Left lung (tissue), 10 donors: ENCODE measurements around the gene OGG1. TPM values are rescaled to one million over a fixed set of nuclear protein-coding genes. Genes with fewer than 3 reads are reported as not detected.

Experiments
- ATAC-seq: fragments of 200-7000 bp; cut with Tn5 transposase; one replicate; pipeline ENCODE4 v1.9.1; 2020; ENCODE audit warnings: moderate library complexity
- DNase-seq, 4 donors: peaks; one replicate each; pipeline ENCODE4 v3.0.0-alpha.2; 2013 to 2020
- H3K27ac ChIP-seq, 2 donors: fragments of 200-600 bp; sonication (generic) in 1 of 2; one replicate each; pipeline versions ENCODE4 v1.5.0 to v1.8.0; 2020 to 2021
- H3K27me3 ChIP-seq, 2 donors: fragments of 200-600 bp; sonication (generic) in 1 of 2; one replicate each; pipeline versions ENCODE4 v1.5.0 to v1.8.0; 2020 to 2021
- H3K36me3 ChIP-seq, 2 donors: fragments of 200-600 bp; sonication (generic) in 1 of 2; one replicate each; pipeline versions ENCODE4 v1.5.0 to v1.8.0; 2020 to 2021
- H3K4me1 ChIP-seq, 2 donors: fragments of 200-600 bp; one replicate each; pipeline ENCODE4 v1.8.0; 2021
- H3K4me3 ChIP-seq, 2 donors: fragments of 200-600 bp; sonication (generic) in 1 of 2; one replicate each; pipeline versions ENCODE4 v1.5.0 to v1.8.0; 2020 to 2021; ENCODE audit warnings: mild to moderate bottlenecking in 1 of 2
- H3K9me3 ChIP-seq, 2 donors: fragments of 200-600 bp; sonication (generic) in 1 of 2; one replicate each; pipeline versions ENCODE4 v1.5.0 to v1.8.0; 2020 to 2021
- intact Hi-C, 2 donors: fragments of 100-400 bp; cut with DNase I; formaldehyde crosslinking; loops; one replicate each; pipeline versions ENCODE4 v1.11.2 to v1.14.2; 2022
- polyA plus RNA-seq, 6 donors: library from polyadenylated mRNA; unstranded; fragments of 120-200 nt; gene quantifications; one replicate each; pipeline ENCODE4 v1.2.1, GENCODE V29; 2013; ENCODE audit not compliant: insufficient read length in 6 of 6
- total RNA-seq, 2 donors: library from RNA; stranded (reverse); fragmentation: NEBNext Ultra II Directional; extraction: Animal tissue kit (Norgen Biotek cat#: 25700); gene quantifications; one replicate each; pipeline ENCODE4 v1.2.1, GENCODE V29; 2021
- TF ChIP-seq, protein P1 (sequence below), 2 donors: fragments of 200-600 bp; sonication (generic) in 1 of 2; IDR thresholded peaks; one replicate each; pipeline versions ENCODE4 v1.5.0 to v1.8.0; 2021; ENCODE audit warnings: antibody characterized with exemption in 2 of 2
- donor health status: DM: no; HTN: yes; CAD: no.
- donor health status: DM: no; HTN: no; CAD: no.

The OGG1 gene
- total and polyA plus RNA-seq, 8 donors: 19.9 to 73.1 (median 68.8) TPM

DNA sequence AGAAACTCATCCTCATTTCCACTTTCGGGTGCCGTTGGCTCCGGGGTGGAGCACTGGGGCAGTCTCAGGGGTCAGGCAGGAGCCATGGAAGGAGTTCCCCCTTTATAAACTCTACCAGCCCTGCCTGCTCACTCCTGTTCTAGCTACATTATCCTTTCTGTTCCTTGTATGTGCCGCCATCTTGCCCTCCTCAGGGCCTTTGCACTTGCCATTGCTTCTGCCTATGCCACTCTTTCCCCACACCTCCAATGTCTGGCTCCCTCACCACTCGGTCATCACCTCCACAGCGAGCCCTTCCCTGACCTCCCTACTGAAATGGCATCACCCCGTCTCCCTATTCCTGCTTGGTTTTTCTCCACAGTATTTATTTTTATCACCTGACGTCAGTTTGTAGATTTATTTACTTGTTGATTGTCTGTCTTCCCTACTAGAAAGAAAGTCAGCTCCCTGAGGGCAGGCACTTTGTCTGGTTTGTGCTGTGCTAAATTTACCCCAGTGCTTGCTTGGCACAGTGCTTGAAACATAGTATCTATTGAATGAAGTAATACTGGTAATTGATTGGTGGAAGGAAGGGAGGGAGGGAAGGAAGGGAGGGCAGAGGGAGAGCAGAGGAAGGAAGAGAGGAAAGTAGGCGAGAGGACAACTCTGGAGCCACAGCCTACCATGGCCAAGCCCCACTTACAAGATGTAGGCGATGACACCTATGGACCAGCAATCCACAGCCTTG lies 11.2 kb downstream of the OGG1 start:
- Histone ChIP-seq H3K4me3 (no peak overlapping the region), H3K27ac (no peak overlapping the region), H3K4me1 (no peaks in the 10 kb centered on the region), H3K9me3 (no peaks in the 10 kb centered on the region), H3K36me3 (peaks cover 0 to 78% of the 10 kb centered on the region in 2 donors), H3K27me3 (no peaks in the 10 kb centered on the region)
- ATAC-seq (no peak), DNase-seq (no peak)
- TF ChIP-seq, protein P1, sequence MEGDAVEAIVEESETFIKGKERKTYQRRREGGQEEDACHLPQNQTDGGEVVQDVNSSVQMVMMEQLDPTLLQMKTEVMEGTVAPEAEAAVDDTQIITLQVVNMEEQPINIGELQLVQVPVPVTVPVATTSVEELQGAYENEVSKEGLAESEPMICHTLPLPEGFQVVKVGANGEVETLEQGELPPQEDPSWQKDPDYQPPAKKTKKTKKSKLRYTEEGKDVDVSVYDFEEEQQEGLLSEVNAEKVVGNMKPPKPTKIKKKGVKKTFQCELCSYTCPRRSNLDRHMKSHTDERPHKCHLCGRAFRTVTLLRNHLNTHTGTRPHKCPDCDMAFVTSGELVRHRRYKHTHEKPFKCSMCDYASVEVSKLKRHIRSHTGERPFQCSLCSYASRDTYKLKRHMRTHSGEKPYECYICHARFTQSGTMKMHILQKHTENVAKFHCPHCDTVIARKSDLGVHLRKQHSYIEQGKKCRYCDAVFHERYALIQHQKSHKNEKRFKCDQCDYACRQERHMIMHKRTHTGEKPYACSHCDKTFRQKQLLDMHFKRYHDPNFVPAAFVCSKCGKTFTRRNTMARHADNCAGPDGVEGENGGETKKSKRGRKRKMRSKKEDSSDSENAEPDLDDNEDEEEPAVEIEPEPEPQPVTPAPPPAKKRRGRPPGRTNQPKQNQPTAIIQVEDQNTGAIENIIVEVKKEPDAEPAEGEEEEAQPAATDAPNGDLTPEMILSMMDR (IDR thresholded peaks at IDR 0.05): no peak
- intact Hi-C loops: no loop called here

DNA sequence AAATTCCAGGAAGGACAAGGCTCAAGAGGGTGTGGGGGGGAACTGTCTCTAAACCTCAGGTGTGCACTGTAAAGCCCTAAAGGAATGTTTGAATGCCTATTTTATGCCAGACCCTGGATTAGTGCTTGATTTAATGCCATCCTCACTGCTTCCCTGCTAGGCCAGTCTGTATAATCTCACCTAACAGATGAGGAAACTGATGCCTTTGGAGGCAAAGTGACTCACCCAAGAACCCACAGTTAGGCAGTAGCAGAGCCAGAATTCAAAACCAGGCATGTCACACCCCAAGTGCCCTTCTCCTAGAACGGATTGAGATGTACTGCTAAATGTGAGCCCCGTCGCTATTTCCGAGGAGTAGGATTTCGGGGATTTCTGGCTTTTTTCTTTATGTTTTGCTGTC lies 12.2 kb downstream of the OGG1 start:
- Histone ChIP-seq H3K27ac (no peak overlapping the region), H3K4me3 (no peak overlapping the region), H3K27me3 (no peaks in the 10 kb centered on the region), H3K36me3 (peaks cover 0 to 76% of the 10 kb centered on the region in 2 donors), H3K4me1 (peaks cover 0 to 6% of the 10 kb centered on the region in 2 donors), H3K9me3 (no peaks in the 10 kb centered on the region)
- intact Hi-C loops: no loop called here
- TF ChIP-seq, protein P1 (IDR thresholded peaks at IDR 0.05): no peak
- no peak for ATAC-seq
- no peak for DNase-seq

DNA sequence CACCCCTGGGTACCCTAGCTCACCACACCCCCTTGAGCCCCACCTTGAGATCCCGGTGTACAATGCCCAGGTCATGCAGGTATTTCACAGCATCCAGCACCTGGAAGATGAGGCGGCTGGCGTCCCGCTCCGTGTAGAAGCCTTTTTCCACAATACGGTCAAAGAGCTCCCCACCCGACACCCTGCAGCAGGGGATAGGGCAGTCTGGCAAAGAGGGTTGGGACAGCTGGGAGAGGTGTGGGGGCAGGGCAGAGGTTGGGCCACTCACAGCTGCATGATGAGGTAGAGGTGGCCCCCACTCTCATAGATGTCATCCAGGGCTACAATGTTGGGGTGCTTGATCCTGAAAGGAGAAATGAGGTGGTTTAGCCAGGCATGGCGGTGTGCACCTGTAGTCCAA lies 13.1 kb downstream of the OGG1 start:
- TF ChIP-seq, protein P1 (IDR thresholded peaks at IDR 0.05): no peak
- Histone ChIP-seq H3K4me3 (no peak overlapping the region), H3K4me1 (peaks cover 0 to 16% of the 10 kb centered on the region in 2 donors), H3K27me3 (no peaks in the 10 kb centered on the region), H3K9me3 (no peaks in the 10 kb centered on the region), H3K27ac (no peak overlapping the region), H3K36me3 (peaks cover 0 to 66% of the 10 kb centered on the region in 2 donors)
- no peak for DNase-seq
- intact Hi-C loops: no loop called here
- ATAC-seq: no peak

DNA sequence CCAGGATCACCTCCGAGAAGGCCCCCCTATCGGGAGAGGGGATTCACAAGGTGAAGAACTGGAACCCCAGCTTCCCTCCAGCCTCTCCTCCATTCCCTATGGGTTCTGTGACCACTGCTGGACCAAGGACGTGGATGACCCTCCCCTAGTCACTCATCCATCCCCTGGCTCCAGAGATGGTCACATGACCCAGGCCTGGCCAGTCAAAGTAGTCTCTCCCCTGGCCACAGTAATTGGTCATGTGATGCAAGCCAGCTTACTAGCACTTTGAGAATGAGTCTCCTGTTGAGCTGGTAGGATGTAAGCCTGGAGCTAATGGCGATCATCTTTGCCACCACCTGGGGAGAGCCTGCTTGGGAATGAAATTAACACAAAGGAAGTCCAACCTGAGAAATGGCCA lies 16.1 kb downstream of the OGG1 start:
- DNase-seq (no peak), ATAC-seq (no peak)
- no peaks in the 10 kb centered on the region for H3K9me3 ChIP-seq
- H3K4me3 ChIP-seq: no peak overlapping the region
- TF ChIP-seq, protein P1 (IDR thresholded peaks at IDR 0.05): no peak
- no peaks in the 10 kb centered on the region for H3K27me3 ChIP-seq
- peaks cover 12 to 44% of the 10 kb centered on the region in 2 donors for H3K4me1 ChIP-seq
- peaks cover 0 to 36% of the 10 kb centered on the region in 2 donors for H3K36me3 ChIP-seq
- intact Hi-C loops: no loop called here
- no peak overlapping the region for H3K27ac ChIP-seq

DNA sequence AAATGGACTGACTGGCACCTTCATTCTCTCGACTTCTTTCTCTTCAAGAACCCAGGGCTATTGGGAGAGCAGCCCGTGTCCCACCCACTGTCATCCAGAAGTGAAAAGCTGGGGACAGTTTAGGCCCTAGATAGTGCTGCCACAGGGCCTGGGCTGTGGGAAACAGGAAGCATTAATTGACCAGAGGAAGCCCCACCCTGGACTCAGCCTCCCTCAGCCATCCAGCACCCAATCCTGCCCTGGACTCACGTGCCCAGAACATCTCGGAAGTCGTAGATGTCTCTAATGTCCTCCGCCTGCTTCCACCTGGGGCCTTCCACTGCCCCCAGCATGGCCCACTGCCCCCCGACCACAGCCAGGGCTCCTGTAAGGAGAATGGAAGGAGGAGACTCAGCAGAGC lies 17.7 kb downstream of the OGG1 start:
- no peaks in the 10 kb centered on the region for H3K9me3 ChIP-seq
- peaks cover 0 to 21% of the 10 kb centered on the region in 2 donors for H3K36me3 ChIP-seq
- no peak overlapping the region for H3K4me3 ChIP-seq
- H3K4me1 ChIP-seq: peaks cover 12 to 46% of the 10 kb centered on the region in 2 donors
- H3K27me3 ChIP-seq: no peaks in the 10 kb centered on the region
- ATAC-seq: no peak
- DNase-seq: no peak
- H3K27ac ChIP-seq: peak overlapping the region; percentile 30 to 62
- intact Hi-C loops: no loop called here
- TF ChIP-seq, protein P1 (IDR thresholded peaks at IDR 0.05): no peak
